HCT116 (cell line): ENCODE results near the gene LTA4H. TPM values are rescaled to one million over a fixed set of nuclear protein-coding genes. Genes with fewer than 3 reads are reported as not detected.

Experiments used
- ATAC-seq: fragments of 200-7000 bp; cut with Tn5 transposase; 2 replicates; pipeline ENCODE4 v1.9.1; 2020; ENCODE audit warnings: mild to moderate bottlenecking, moderate library complexity
- BruUV-seq: library from RNA; stranded (reverse); fragments of 400-500 nt; replicated peaks from 2 replicates; lab custom pipeline; 2021; lab: Mats Ljungman, UMichigan
- CTCF ChIA-PET: fragments of 300-600 bp; sonication (Branson Sonifier 250); formaldehyde crosslinking; loops from one replicate; lab custom pipeline; 2021; ENCODE audit warnings: antibody characterized with exemption; lab: Charles Lee
- POLR2A ChIA-PET: fragments of 300-600, 350-600 bp; sonication (Branson Sonifier 250); formaldehyde crosslinking; loops from one replicate; lab custom pipeline; 2021; ENCODE audit warnings: antibody characterized with exemption; lab: Charles Lee
- RAD21 ChIA-PET, 2 experiments: fragments of 300-600 bp; sonication (Branson Sonifier 250); formaldehyde crosslinking; loops; one replicate each; lab custom pipeline; 2023; ENCODE audit warnings: low total read pairs in 2 of 2; ENCODE audit not compliant: uncharacterized antibody in 2 of 2, unreplicated experiment in 2 of 2, low non-redundant PET in 1 of 2; lab: Charles Lee
- DNase-seq: peaks from one replicate; pipeline ENCODE4 v3.0.0-alpha.2; 2010; ENCODE audit warnings: low read depth, low spot score
- H2AFZ ChIP-seq: fragments of 200-600 bp; shearing (Covaris generic), sonication (generic); 2 replicates; pipeline ENCODE4 v1.6.1; 2017; ENCODE audit warnings: low read depth, mixed run types, mixed read lengths, antibody characterized with exemption, low read length; ENCODE audit not compliant: poor library complexity, severe bottlenecking
- H3K27ac ChIP-seq: 2 replicates; pipeline ENCODE4 v1.5.1; 2012; ENCODE audit warnings: low read depth, low read length
- H3K27me3 ChIP-seq: fragments of 200-600 bp; sonication (generic); 2 replicates; pipeline ENCODE4 v1.6.1; 2016; ENCODE audit warnings: mixed run types, low read length, mixed read lengths; ENCODE audit not compliant: insufficient read depth
- H3K36me3 ChIP-seq, 2 experiments: fragments of 200-500 bp in 1 of 2; fragments of 200-600 bp in 1 of 2; sonication (Bioruptor generic) in 1 of 2; sonication (generic) in 1 of 2; 2 replicates each; pipeline versions ENCODE4 v1.5.1 to v1.6.1; 2014 to 2016; ENCODE audit warnings: low read length in 2 of 2, inconsistent platforms in 1 of 2, mixed read lengths in 1 of 2, mixed run types in 1 of 2; ENCODE audit not compliant: insufficient read depth in 2 of 2, control insufficient read depth in 1 of 2
- H3K4me1 ChIP-seq, 2 experiments: fragments of 200-600 bp in 1 of 2; sonication (generic) in 1 of 2; 2 replicates each; pipeline versions ENCODE4 v1.5.1 to v1.6.1; 2012 to 2017; ENCODE audit warnings: low read length in 2 of 2, inconsistent platforms in 1 of 2, mild to moderate bottlenecking in 1 of 2, mixed read lengths in 1 of 2, mixed run types in 1 of 2, moderate library complexity in 1 of 2; ENCODE audit not compliant: insufficient read depth in 2 of 2, control insufficient read depth in 1 of 2
- H3K4me2 ChIP-seq: fragments of 200-600 bp; sonication (generic); 2 replicates; pipeline ENCODE4 v1.6.1; 2017; ENCODE audit warnings: mixed run types, low read length, mixed read lengths
- H3K4me3 ChIP-seq, 2 experiments: fragments of 200-600 bp in 1 of 2; sonication (generic) in 1 of 2; replicated peaks in 1 of 2; 2 replicates each; pipeline ENCODE4 v1.5.1; 2011 to 2016; ENCODE audit warnings: low read length in 2 of 2, control low read depth in 1 of 2, low read depth in 1 of 2, mild to moderate bottlenecking in 1 of 2, mixed read lengths in 1 of 2, mixed run types in 1 of 2
- H3K79me2 ChIP-seq: fragments of 200-600 bp; sonication (generic); 2 replicates; pipeline ENCODE4 v1.6.1; 2017; ENCODE audit warnings: mild to moderate bottlenecking, mixed run types, low read length, moderate library complexity, mixed read lengths; ENCODE audit not compliant: insufficient read depth
- H3K9ac ChIP-seq: fragments of 200-600 bp; sonication (generic); 2 replicates; pipeline ENCODE4 v1.6.1; 2016; ENCODE audit warnings: low read length, mixed read lengths
- H3K9me2 ChIP-seq: fragments of 200-600 bp; sonication (generic), shearing (Covaris generic); 2 replicates; pipeline ENCODE4 v1.6.1; 2017; ENCODE audit warnings: mixed run types, mild to moderate bottlenecking, moderate library complexity; ENCODE audit not compliant: insufficient read depth
- H3K9me3 ChIP-seq, 2 experiments: fragments of 200-500 bp in 1 of 2; fragments of 200-600 bp in 1 of 2; sonication (Bioruptor generic) in 1 of 2; sonication (generic) in 1 of 2; 2 replicates each; pipeline ENCODE4 v1.6.1; 2014 to 2017; ENCODE audit warnings: low read length in 2 of 2, mixed read lengths in 2 of 2, inconsistent platforms in 1 of 2, low read depth in 1 of 2, mild to moderate bottlenecking in 1 of 2, mixed run types in 1 of 2, moderate library complexity in 1 of 2; ENCODE audit not compliant: control insufficient read depth in 1 of 2, insufficient read depth in 1 of 2
- H4K20me1 ChIP-seq: fragments of 200-600 bp; sonication (generic), shearing (Covaris generic); 2 replicates; pipeline ENCODE4 v1.6.1; 2017; ENCODE audit warnings: mixed run types, mild to moderate bottlenecking, moderate library complexity; ENCODE audit not compliant: insufficient read depth
- CEBPB ChIP-seq: IDR thresholded peaks from 2 replicates; pipeline ENCODE4 v1.6.1; 2012; ENCODE audit warnings: low read depth
- CTCF ChIP-seq, 3 experiments: fragments of 200-600 bp in 1 of 3; sonication (generic) in 1 of 3; IDR thresholded peaks in 2 of 3; conservative IDR thresholded peaks in 1 of 3; 2 replicates each; pipeline ENCODE4 v1.5.1; 2012 to 2017; ENCODE audit warnings: low read depth in 2 of 3, low read length in 2 of 3, antibody characterized with exemption in 1 of 3, borderline replicate concordance in 1 of 3, control low read depth in 1 of 3, mild to moderate bottlenecking in 1 of 3, mixed read lengths in 1 of 3, mixed run types in 1 of 3, moderate library complexity in 1 of 3; ENCODE audit not compliant: insufficient read depth in 1 of 3
- EGR1 ChIP-seq: IDR thresholded peaks from 2 replicates; pipeline ENCODE4 v1.6.1; 2012; ENCODE audit warnings: low read depth
- JUND ChIP-seq: IDR thresholded peaks from 2 replicates; pipeline ENCODE4 v1.6.1; 2012
- POLR2AphosphoS5 ChIP-seq: IDR thresholded peaks from 2 replicates; pipeline ENCODE4 v1.6.1; 2011; ENCODE audit warnings: mild to moderate bottlenecking, low read depth, low read length, moderate library complexity
- RAD21 ChIP-seq: IDR thresholded peaks from 2 replicates; pipeline ENCODE4 v1.6.1; 2012; ENCODE audit warnings: low read depth, mild to moderate bottlenecking
- TCF7L2 ChIP-seq: IDR thresholded peaks from 2 replicates; pipeline ENCODE4 v1.7.0; 2011; ENCODE audit warnings: borderline replicate concordance, inconsistent platforms; ENCODE audit not compliant: insufficient read depth, insufficient read length; ENCODE audit errors: extremely low read depth
- intact Hi-C: fragments of 100-400 bp; cut with micrococcal nuclease; formaldehyde crosslinking; loops from 2 replicates; pipeline ENCODE4 v1.10.0; 2022
- total RNA-seq: library from RNA; stranded (reverse); gene quantifications from one replicate; pipeline ENCODE4 v1.2.1, GENCODE V29; 2021; ENCODE audit not compliant: unreplicated experiment

The LTA4H gene
- total RNA-seq, 1 experiment from 2014 or later = 163 TPM

- Histone ChIP-seq H3K4me1 (no peaks in the 10 kb centered on the region), H2AFZ (no peak overlapping the region), H3K9me2 (no peaks in the 10 kb centered on the region), H3K79me2 (no peaks in the 10 kb centered on the region), H3K4me3 (no peak overlapping the region), H3K4me2 (no peak overlapping the region), H4K20me1 (no peaks in the 10 kb centered on the region), H3K27ac (no peak overlapping the region), H3K36me3 (0 out of 4 replicates have a peak, but pooled peaks cover 0 to 2% of the 10 kb centered on the region in 2 experiments), H3K9ac (no peak overlapping the region), H3K27me3 (no peaks in the 10 kb centered on the region), H3K9me3 (no peaks in the 10 kb centered on the region)
- ATAC-seq (no peak), DNase-seq (no peak)
- POLR2A ChIA-PET = interaction anchor here (1.1 kb wide), 1 partner anchor 10 kb away, joined by 3 read pairs; no protein-coding TSS in a partner anchor
- intact Hi-C loops = no loop called here
- TF ChIP-seq EGR1 = no peak
- TF ChIP-seq CTCF (IDR thresholded peaks at IDR 0.05 in 2 of 3, conservative IDR thresholded peaks at IDR 0.05 in 1 of 3; ENCODE audit: borderline replicate concordance in 1 of 3, insufficient read depth in 1 of 3, low read depth in 2 of 3, low read length in 2 of 3) = no peak
- TF ChIP-seq CEBPB = no peak
- TF ChIP-seq JUND = no peak
- TF ChIP-seq POLR2AphosphoS5 = no peak
- RAD21 ChIA-PET = no interaction called here
- CTCF ChIA-PET = no interaction called here
- no TSS peak for BruUV-seq
Observed at GRCh38 chr12:95966287-95966870, 69.0 kb downstream of the LTA4H start.

DNA sequence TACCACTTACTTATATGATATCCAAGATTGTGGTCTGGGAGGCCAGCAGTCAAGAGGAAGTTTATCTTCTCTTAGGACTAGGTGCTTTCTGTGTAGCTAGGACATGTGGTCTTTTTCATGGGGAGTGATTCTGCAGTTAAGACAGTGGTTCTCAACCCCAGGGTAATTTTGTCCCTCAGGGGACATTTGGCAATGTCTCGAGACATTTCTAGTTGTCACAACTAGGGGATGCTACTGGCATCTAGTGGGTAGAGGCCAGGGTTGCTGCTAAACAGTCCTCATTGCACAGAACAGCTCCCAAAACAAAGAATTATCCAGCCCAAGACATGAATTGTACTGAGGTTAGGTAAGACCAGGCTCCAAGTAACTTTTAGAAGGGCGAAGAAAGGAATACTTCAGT is 72.3 kb downstream of the LTA4H start:
- Histone ChIP-seq H3K36me3 (0 out of 4 replicates have a peak, but pooled peaks cover 0 to 2% of the 10 kb centered on the region in 2 experiments), H2AFZ (no peak overlapping the region), H3K79me2 (no peaks in the 10 kb centered on the region), H3K9ac (no peak overlapping the region), H3K9me3 (no peaks in the 10 kb centered on the region), H3K4me3 (no peak overlapping the region), H4K20me1 (no peaks in the 10 kb centered on the region), H3K4me1 (no peaks in the 10 kb centered on the region), H3K9me2 (no peaks in the 10 kb centered on the region), H3K27ac (no peak overlapping the region), H3K27me3 (no peaks in the 10 kb centered on the region), H3K4me2 (no peak overlapping the region)
- no TSS peak for BruUV-seq
- intact Hi-C loops = loop anchor here (5.0 kb wide), 1 partner anchor 141 kb away; no protein-coding TSS in a partner anchor
- RAD21 ChIA-PET = no interaction called here
- TF ChIP-seq TCF7L2 (no peak), RAD21 (peak; percentile 71), CTCF (IDR thresholded peaks at IDR 0.05 in 2 of 3, conservative IDR thresholded peaks at IDR 0.05 in 1 of 3; ENCODE audit: borderline replicate concordance in 1 of 3, insufficient read depth in 1 of 3, low read depth in 2 of 3, low read length in 2 of 3) (peak; percentile 34 to 60 (median 59); a peak in 5 of 6 replicates)
- POLR2A ChIA-PET = no interaction called here
- peak; percentile 18 for DNase-seq
- peak; percentile 86 for ATAC-seq
- CTCF ChIA-PET = interaction anchor here (1.0 to 2.0 kb wide), 4 partner anchors 8 to 386 kb away, joined by 3 to 4 read pairs (median 3); no protein-coding TSS in a partner anchor
